GM23338 (cell line): Measurements from ENCODE around the gene CASK.

Experiments
- CREB1 ChIP-seq: fragments of 250-450 bp; sonication (Bioruptor Pico); IDR thresholded peaks from 2 replicates; pipeline ENCODE4 v1.5.0; 2020; ENCODE audit warnings: low read depth, mild to moderate bottlenecking, moderate library complexity
- CTCF ChIP-seq, 2 experiments: fragments of 200-600 bp in 1 of 2; sonication (generic) in 1 of 2; conservative IDR thresholded peaks; 2 replicates each; pipeline versions ENCODE4 v1.5.1 to v1.6.1; 2016 to 2017; ENCODE audit warnings: antibody characterized with exemption in 2 of 2, low read depth in 2 of 2, mild to moderate bottlenecking in 2 of 2, moderate library complexity in 1 of 2
- REST ChIP-seq: IDR thresholded peaks from one replicate; pipeline ENCODE4 v1.6.1; 2018; ENCODE audit warnings: antibody characterized with exemption; ENCODE audit not compliant: unreplicated experiment

- TF ChIP-seq CTCF (conservative IDR thresholded peaks at IDR 0.05; ENCODE audit: low read depth in 2 of 2) (no peak), REST (no peak), CREB1 (no peak)
Measured at GRCh38 chrX:41877167-41877566, 46.2 kb downstream of the CASK start.
